ENCODE data around the gene HRH3.
A peak's percentile ranks its signal among the peaks of the same experiment; 100 is the strongest.

Gene HRH3

GRCh38 chr20:62197311-62197710 is 22.8 kb downstream of the HRH3 start:
- DNase-seq = no peak

DNA sequence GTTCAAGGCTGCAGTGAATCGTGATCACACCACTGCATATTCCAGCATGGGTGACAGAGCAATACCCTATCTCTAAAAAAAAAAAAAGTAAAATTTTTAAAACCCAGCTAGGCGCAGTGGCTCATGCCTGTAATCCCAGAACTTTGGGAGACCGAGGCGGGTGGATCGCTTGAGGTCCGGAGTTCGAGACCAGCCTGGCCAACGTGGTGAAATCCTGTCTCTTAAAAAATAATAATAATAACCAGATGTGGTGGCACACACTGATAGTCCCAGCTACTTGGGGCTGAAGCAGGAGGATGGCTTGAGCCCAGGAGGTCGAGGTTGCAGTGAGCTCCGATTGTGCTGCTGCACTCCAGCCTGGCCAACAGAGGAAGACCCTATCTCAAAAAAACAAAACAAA is 23.8 kb downstream of the HRH3 start:
- no peak for DNase-seq

- DNase-seq = no peak
These were observed 24.3 kb downstream of the HRH3 start for GRCh38 chr20:62195736-62196135.

- DNase-seq = no peak
These were observed 25.0 kb downstream of the HRH3 start for GRCh38 chr20:62195075-62195405.

DNA sequence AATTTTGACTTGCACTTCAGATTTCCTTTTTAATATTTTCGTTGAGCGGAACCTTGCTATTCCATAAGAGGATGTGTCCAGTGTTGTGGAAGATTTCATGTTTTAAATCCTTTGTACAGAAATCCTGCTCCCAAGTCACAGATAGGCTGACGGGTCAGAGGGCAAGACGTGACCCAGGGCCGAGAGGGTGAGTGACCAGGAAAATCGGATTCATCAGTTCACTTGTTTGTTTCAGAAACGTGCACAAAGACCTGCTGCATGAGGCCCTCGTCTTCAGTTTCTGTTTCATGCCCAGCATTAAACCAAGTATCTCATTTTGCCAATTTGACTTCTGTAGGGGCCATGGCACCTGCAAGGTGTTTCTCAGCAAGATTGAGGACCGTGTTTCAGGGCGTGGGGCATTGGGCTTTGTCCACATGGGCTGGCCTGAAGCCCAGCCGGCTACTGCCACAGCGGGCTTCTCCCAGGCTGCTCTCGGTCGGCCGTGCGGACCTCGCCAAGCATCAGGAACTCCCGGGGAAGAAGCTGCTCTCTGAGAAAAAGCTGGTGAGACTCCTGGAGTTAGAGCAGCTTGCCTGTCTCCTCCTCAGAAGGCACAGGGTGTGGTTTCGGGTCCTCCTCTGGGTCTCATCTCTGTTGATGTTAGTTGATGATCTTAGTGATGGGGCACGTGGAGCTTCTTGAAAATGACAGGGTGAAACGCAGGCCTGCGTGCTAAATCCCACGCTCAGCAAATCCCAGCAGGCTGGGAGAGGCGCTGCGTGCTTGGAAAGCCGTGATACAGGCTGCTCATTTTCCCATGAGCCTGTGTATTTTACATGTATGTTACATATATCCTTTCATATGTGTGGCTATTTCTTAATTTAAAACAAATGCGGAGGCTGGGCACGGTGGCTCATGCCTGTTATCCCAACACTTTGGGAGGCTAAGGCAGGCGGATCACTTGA is 26.7 kb downstream of the HRH3 start:
- DNase-seq = no peak

DNA sequence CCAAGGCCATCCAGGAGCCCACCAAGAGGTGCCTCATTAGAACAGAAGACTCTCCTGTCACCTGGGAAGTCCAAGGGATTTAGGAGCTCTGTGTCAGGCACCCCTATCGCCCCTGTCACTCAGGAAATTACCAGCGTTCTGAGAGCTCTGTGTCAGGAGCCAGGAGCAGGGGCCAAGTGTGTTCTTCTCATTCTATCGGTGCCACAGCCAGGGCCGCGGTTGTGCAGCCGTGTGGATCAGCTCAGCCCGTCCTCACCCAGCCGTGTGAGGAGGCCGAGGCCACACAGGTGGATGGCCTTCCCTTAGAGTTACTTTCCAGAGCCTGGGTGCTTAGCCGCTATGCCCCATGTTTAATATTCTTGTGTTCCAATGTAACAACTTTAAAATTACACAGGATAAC is 27.4 kb downstream of the HRH3 start:
- DNase-seq = no peak

DNA sequence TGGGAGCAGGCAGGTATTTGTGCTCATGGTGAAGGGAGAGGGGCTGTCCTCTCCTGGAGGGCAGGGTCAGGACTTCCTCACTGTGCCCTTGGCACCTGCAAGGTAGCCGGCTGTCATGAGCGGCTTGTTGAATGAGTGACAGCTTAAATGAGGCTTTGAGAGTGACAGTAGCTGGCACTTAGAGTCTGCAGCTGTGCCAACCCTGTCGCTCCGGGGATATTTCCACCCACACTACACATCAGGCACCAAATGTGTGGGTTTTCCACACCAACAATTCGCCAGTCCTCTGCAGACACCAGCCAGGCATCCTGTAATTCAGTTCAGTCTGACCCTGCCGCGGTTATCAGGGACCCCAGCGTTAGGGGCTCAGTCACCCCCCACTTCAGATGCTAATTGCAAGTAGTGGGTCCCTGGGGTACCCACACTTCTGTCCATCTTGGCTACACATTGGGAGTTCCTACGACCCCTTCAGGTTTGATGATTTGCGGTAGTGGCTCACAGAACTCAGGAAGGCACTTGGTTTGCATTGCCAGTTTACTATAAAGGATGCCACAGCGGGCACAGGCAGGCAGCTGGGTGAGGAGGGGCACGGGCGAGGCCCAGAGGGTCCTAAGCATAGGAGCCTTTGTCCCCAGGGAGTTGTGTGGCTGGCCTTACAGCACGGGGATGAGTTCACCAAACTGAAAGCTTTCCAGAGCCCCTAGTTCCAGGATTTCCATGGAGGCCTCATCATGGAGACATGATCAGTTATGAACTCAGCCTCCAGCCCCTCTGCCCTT is 28.1 kb downstream of the HRH3 start:
- no peak for DNase-seq

- DNase-seq = no peak
These were observed 29.3 kb downstream of the HRH3 start for GRCh38 chr20:62190639-62191411.

DNA sequence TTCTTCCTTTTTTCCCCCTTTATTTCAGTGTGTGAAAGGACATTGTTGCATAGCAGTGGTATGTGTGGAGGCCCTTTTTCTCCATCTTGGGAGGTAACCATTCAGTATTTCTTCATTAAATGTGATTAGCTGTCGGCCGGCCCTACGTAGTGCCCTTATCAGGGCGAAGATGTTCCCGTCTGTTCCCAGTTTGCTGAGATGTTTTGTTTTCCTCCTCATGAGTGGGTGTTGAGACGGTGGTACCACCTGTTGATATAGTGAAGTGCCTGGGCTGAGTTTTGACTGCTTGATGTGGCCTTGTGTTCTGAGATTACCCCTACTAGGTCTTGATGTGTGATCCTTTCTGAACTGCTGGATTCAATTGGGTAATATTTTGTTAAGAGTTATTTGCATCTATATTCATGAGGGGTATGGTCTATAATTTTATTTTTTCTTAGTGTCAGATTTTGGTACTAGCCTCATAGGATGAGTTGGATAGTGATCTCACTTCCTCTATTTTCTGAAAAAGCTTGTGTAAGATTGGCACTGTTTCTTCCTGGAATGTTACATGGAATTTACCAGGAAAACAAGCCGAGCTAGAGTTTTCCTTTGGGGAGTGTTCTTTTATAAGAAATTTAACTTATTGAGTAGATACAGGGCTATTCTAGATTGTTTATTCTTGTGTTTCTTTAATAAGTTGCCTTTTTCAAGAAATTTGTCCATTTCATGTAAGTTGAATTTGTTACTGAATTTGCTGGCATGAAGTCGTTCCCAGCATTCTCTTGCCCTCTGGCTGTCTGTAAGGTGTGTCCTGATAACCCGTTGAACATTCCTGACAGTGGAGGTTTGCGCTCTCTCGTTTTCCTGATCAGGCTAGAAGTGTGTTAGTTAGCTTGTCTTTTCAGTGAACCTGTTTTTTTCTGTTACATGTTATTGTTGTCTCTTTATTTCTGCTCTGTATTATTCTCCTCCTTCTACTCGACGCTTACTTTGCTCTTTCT is 32.9 kb downstream of the HRH3 start:
- DNase-seq = no peak

- no peak for DNase-seq
These were observed 34.0 kb downstream of the HRH3 start for GRCh38 chr20:62186096-62186426.

DNA sequence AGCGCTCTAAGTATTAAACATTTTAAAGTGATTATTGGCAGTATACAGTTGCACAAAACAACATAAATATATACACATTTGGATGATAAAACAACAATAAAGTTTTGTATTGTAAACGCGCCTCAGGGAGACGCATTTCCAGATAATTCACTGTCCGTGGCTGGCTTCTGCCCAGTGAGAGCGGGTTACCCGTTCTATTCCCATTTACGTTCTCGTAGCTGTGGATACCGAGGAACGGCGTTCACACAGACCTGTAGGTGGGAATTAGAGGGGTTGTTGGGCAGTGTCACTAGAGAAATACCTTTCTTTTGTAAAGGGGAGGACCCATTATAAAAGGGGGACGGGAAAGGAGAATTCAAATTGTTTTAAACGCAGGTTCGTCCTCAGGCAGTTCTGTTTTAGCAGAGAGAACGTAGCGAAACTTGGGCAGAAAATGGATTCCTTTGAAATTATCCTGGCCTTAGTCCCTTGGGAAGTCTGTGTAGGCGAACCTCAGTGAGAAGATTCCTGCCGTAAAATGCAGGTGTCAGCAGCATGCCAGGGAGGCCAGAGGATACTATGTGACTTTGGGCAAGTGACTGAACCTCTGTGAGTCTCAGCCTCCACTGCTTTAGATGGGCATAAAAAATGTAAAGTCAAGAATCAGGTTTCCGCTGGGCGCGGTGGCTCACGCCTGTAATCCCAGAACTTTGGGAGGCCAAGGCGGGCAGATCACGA is 36.5 kb downstream of the HRH3 start:
- DNase-seq = no peak

GRCh38 chr20:62182469-62183425 is 37.3 kb downstream of the HRH3 start, which contains the start of gene MTG2:
MTG2 (plus strand) TSS chr20:62183028; CDS start chr20:62193421, 10,393 bp downstream.
- peak; percentile 91 for DNase-seq

DNA sequence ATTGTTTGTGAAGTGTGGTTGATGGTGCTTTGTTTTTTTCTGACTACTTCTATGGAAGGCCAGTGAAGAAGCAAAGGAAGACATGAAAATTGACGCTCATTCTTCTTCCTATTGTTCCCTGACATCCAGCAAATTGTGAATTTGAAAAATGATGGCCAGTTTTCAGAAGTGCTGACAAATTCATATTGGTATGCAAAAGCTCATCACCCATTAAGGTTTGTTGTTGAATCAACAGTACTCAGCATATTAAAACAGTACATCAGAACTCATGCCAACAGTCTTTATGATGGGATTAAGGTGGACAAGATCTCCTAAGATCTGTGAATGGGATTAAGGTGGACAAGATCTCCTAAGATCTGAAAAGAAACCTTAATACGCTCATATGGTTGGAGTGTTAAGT is 38.3 kb downstream of the HRH3 start:
- DNase-seq = no peak

- DNase-seq = no peak
These were observed 40.9 kb downstream of the HRH3 start for GRCh38 chr20:62179162-62179504.

DNA sequence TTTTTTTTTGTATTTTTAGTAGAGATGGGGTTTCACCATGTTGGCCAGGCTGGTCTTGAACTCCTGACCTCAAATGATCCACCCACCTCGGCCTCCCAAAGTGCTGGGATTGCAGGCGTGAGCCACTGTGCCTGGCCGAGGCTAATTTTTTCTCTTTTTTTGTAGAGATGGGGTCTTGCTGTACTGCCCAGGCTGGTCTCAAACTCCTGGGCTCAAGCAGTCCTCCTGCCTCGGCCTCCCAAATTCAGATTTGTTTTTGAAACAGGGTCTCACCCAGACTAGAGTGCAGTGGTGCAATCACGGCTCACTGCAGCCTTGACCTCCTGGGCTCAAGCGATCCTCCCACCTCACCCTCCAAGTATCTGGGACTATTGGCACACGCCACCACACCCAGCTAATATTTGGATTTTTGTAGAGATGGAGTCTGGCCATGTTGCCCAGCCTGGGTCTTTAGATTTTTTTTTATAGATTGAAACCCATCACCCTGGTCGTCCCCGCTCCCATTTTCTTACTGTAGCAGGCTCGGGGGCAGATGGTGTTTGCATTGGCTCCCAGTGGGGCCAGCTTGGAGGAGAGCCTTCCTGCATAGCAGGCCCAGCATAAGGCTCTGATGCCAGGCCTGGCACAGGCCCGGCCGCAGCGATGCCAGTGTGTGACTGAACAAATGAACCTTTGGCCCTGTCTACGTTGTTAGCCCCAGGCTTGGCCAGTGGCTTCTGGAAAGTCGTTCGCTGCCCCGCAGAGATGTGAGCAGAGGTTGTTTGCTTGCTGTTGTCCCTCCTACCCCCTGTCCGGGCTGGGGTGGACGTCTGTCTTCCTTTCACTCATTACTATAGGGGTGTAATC is 41.5 kb downstream of the HRH3 start:
- DNase-seq = no peak

- no peak for DNase-seq
These were observed 42.8 kb downstream of the HRH3 start for GRCh38 chr20:62177307-62177706.

- no peak for DNase-seq
These were observed 43.2 kb downstream of the HRH3 start for GRCh38 chr20:62176866-62177265.

- no peak for DNase-seq
These were observed 44.4 kb downstream of the HRH3 start for GRCh38 chr20:62175711-62176110.

Data from T-helper 9 cell (primary cell).